Mesenchymal stem cell (in vitro differentiated cells and primary cell): ENCODE data around the gene MTOR.

Experiments used
- DNase-seq: peaks from one replicate; pipeline ENCODE4 v3.0.0-alpha.2; 2013
- H2AFZ ChIP-seq: one replicate; pipeline ENCODE4 v1.6.1; 2013; ENCODE audit warnings: low read depth, mild to moderate bottlenecking, control low read depth, inconsistent platforms, low read length, moderate library complexity
- H2AK5ac ChIP-seq: 2 replicates; pipeline ENCODE4 v1.6.1; 2013; ENCODE audit warnings: low read length, moderate library complexity, mild to moderate bottlenecking, inconsistent platforms; ENCODE audit not compliant: severe bottlenecking
- H2BK120ac ChIP-seq: one replicate; pipeline ENCODE4 v1.6.1; 2013; ENCODE audit warnings: low read depth, mild to moderate bottlenecking, inconsistent platforms, low read length, moderate library complexity
- H2BK12ac ChIP-seq, 2 experiments: one replicate each; pipeline ENCODE4 v1.6.1; 2013; ENCODE audit warnings: inconsistent platforms in 2 of 2, low read length in 2 of 2, mild to moderate bottlenecking in 2 of 2, moderate library complexity in 2 of 2, control low read depth in 1 of 2
- H2BK15ac ChIP-seq: one replicate; pipeline ENCODE4 v1.6.1; 2013; ENCODE audit warnings: mild to moderate bottlenecking, low read depth, inconsistent platforms; ENCODE audit not compliant: poor library complexity, severe bottlenecking
- H2BK5ac ChIP-seq: 2 replicates; pipeline ENCODE4 v1.6.1; 2013; ENCODE audit warnings: low read depth, mild to moderate bottlenecking, low read length, control low read depth, inconsistent platforms; ENCODE audit not compliant: poor library complexity, severe bottlenecking
- H3K14ac ChIP-seq, 2 experiments: one replicate each; pipeline ENCODE4 v1.6.1; 2013; ENCODE audit warnings: inconsistent platforms in 2 of 2, low read length in 2 of 2, control low read depth in 1 of 2, mild to moderate bottlenecking in 1 of 2, moderate library complexity in 1 of 2
- H3K18ac ChIP-seq, 2 experiments: one replicate each; pipeline ENCODE4 v1.6.1; 2013; ENCODE audit warnings: inconsistent platforms in 2 of 2, low read length in 2 of 2, control low read depth in 1 of 2, low read depth in 1 of 2, mild to moderate bottlenecking in 1 of 2
- H3K23ac ChIP-seq, 2 experiments: one replicate each; pipeline ENCODE4 v1.6.1; 2013; ENCODE audit warnings: inconsistent platforms in 2 of 2, low read length in 2 of 2, mild to moderate bottlenecking in 2 of 2, moderate library complexity in 2 of 2, control low read depth in 1 of 2
- H3K27ac ChIP-seq: 2 replicates; pipeline ENCODE4 v1.5.1; 2013; ENCODE audit warnings: mild to moderate bottlenecking, moderate library complexity, low read length, control low read depth, inconsistent platforms; ENCODE audit not compliant: poor library complexity, severe bottlenecking
- H3K27me3 ChIP-seq, 2 experiments: 2 replicates each; pipeline versions ENCODE4 v1.6.1 to v1.7.0; 2013; ENCODE audit warnings: low read length in 2 of 2, mild to moderate bottlenecking in 2 of 2, moderate library complexity in 2 of 2, control low read depth in 1 of 2, inconsistent platforms in 1 of 2; ENCODE audit not compliant: control insufficient read depth in 1 of 2, insufficient read depth in 1 of 2
- H3K36me3 ChIP-seq, 2 experiments: 2 replicates each; pipeline versions ENCODE4 v1.6.1 to v1.7.0; 2013; ENCODE audit warnings: low read length in 2 of 2, control low read depth in 1 of 2, inconsistent platforms in 1 of 2, low read depth in 1 of 2, mild to moderate bottlenecking in 1 of 2; ENCODE audit not compliant: insufficient read depth in 2 of 2, control insufficient read depth in 1 of 2
- H3K4ac ChIP-seq, 2 experiments: one replicate each; pipeline ENCODE4 v1.6.1; 2013; ENCODE audit warnings: inconsistent platforms in 2 of 2, low read length in 2 of 2, mild to moderate bottlenecking in 2 of 2, moderate library complexity in 2 of 2, control low read depth in 1 of 2, low read depth in 1 of 2
- H3K4me1 ChIP-seq: 2 replicates; pipeline ENCODE4 v1.6.1; 2013; ENCODE audit warnings: low read depth, low read length, control low read depth; ENCODE audit not compliant: control insufficient read depth, insufficient read depth
- H3K4me2 ChIP-seq: 2 replicates; pipeline ENCODE4 v1.6.1; 2013; ENCODE audit warnings: low read length, mild to moderate bottlenecking, inconsistent platforms; ENCODE audit not compliant: poor library complexity, severe bottlenecking
- H3K4me3 ChIP-seq, 2 experiments: 2 replicates each; pipeline versions ENCODE4 v1.5.1 to v1.7.0; 2013; ENCODE audit warnings: low read length in 2 of 2, mild to moderate bottlenecking in 2 of 2, control low read depth in 1 of 2, low read depth in 1 of 2; ENCODE audit not compliant: insufficient read depth in 1 of 2
- H3K79me1 ChIP-seq: replicated peaks from 2 replicates; pipeline ENCODE4 v1.6.1; 2013; ENCODE audit warnings: mild to moderate bottlenecking, control low read depth, low read length, inconsistent platforms; ENCODE audit not compliant: poor library complexity, severe bottlenecking
- H3K9ac ChIP-seq: 2 replicates; pipeline ENCODE4 v1.7.0; 2013; ENCODE audit warnings: mild to moderate bottlenecking, low read length, moderate library complexity
- H3K9me3 ChIP-seq: 2 replicates; pipeline ENCODE4 v1.7.0; 2013; ENCODE audit warnings: mild to moderate bottlenecking, low read length; ENCODE audit not compliant: control insufficient read depth
- H4K8ac ChIP-seq: one replicate; pipeline ENCODE4 v1.6.1; 2013; ENCODE audit warnings: inconsistent platforms, mild to moderate bottlenecking, low read length, moderate library complexity
- H4K91ac ChIP-seq: one replicate; pipeline ENCODE4 v1.6.1; 2013; ENCODE audit warnings: mild to moderate bottlenecking, low read length, inconsistent platforms
- WGBS: methylation state at CpG from one replicate; pipeline ENCODE4 v1.1.7; 2013; ENCODE audit warnings: mixed read lengths; 5-methylcytosine and 5-hydroxymethylcytosine counted together

Gene MTOR

DNA sequence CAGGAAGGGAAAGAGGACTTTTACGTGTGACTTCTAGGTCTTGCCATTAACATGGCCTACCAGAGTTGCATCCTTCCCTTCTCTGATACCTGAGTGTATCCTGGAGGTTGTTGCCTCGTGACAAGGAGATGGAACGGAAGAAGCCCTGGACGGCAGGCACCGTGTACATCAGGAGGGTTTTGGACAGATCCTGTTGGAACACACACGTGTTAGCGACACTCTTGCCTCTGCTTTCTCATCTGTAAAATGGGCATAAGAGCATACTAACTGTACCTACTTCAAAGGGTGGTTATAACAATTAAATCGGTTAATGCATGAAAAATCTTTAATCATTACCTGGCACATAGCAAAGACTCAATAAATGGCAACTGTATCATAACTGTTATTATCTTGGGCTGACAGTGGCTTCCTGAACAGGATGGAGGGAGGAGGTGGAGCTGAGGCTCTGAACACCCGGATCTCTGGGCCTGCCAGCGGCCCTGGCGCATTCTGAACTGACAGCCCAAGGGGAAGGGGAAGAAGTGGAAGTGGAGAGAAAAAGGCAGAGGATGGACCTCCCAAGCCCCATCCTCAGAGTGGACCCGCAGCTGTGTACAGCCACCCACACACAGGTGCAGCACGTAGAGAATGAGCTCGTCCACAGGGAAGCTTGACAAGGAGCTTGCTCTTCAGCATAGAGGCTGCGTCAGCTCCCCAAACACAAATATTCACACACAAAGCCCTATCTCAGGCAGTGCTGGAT is 132.5 kb downstream of the MTOR start:
- Histone ChIP-seq H4K91ac (no peak overlapping the region), H3K14ac (no peak overlapping the region), H3K27ac (no peak overlapping the region), H3K23ac (no peak overlapping the region), H3K9ac (no peak overlapping the region), H3K27me3 (no peaks in the 10 kb centered on the region), H3K4me2 (no peak overlapping the region), H3K4me1 (peaks cover 3% of the 10 kb centered on the region), H2BK15ac (no peak overlapping the region), H3K36me3 (peaks cover 68 to 88% of the 10 kb centered on the region in 2 experiments), H3K79me1 (peaks cover 2% of the 10 kb centered on the region), H2AK5ac (no peak overlapping the region), H3K4me3 (no peak overlapping the region), H2BK5ac (no peak overlapping the region), H2BK12ac (no peak overlapping the region), H4K8ac (no peak overlapping the region), H3K9me3 (no peaks in the 10 kb centered on the region), H3K18ac (no peak overlapping the region), H2AFZ (no peak overlapping the region), H2BK120ac (no peak overlapping the region), H3K4ac (no peak overlapping the region)
- DNase-seq = no peak
- 93% methylated on average over 11 of the region's 15 CpGs for WGBS

DNA sequence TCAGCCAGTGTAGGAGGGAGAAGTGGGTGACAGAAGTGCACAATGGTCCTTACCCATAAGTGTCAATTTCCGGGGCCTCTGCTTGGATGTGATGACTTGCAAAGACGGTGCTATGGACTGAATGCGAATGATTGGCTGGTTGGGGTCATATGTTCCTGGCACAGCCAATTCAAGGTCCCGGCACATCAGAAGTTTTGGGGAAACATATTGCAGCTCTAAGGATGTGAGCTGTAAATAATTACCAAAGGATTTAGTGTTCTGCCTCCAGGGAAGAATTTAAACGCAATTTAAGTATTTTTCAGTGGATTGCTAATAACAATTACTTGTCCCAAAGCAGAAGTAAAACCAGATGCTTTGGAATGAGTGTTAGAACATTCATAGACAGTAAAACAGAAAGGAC is 135.8 kb downstream of the MTOR start:
- no peak overlapping the region for H3K4me3 ChIP-seq
- H3K23ac ChIP-seq = no peak overlapping the region
- H3K4me1 ChIP-seq = no peaks in the 10 kb centered on the region
- H3K27me3 ChIP-seq = no peaks in the 10 kb centered on the region
- H3K14ac ChIP-seq = no peak overlapping the region
- H3K4me2 ChIP-seq = no peak overlapping the region
- H2BK120ac ChIP-seq = no peak overlapping the region
- no peak overlapping the region for H3K18ac ChIP-seq
- no peak overlapping the region for H2BK12ac ChIP-seq
- WGBS = 94% methylated on average over 5 of the region's 5 CpGs
- H3K9me3 ChIP-seq = no peaks in the 10 kb centered on the region
- H2AFZ ChIP-seq = no peak overlapping the region
- H3K4ac ChIP-seq = no peak overlapping the region
- no peak overlapping the region for H2BK15ac ChIP-seq
- H3K79me1 ChIP-seq = peaks cover 2% of the 10 kb centered on the region
- H3K36me3 ChIP-seq = peaks cover 84 to 89% of the 10 kb centered on the region in 2 experiments
- H2AK5ac ChIP-seq = no peak overlapping the region
- no peak overlapping the region for H3K9ac ChIP-seq
- H2BK5ac ChIP-seq = no peak overlapping the region
- H4K91ac ChIP-seq = no peak overlapping the region
- H3K27ac ChIP-seq = no peak overlapping the region
- DNase-seq = no peak
- no peak overlapping the region for H4K8ac ChIP-seq

DNA sequence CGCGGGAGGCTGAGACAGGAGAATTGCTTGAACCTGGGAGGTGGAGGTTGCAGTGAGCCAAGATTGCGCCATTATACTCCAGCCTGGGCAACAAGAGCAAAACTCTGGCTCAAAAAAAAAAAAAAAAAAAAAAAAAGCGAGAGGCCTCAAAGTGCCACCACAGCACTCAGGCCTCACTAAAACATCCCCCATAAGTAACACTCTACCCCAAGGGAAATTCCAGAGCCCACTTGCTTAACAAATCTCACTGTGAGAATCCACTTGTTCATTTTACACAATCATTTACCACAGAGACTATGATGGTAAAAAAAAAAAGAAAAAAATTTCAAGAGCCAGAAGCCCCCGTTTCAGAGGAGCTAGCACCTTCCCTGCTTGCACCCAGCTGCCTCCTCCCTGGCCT is 136.4 kb downstream of the MTOR start:
- H2BK120ac ChIP-seq = no peak overlapping the region
- no peak overlapping the region for H3K4me2 ChIP-seq
- 100% methylated on average over 2 of the region's 5 CpGs for WGBS

DNA sequence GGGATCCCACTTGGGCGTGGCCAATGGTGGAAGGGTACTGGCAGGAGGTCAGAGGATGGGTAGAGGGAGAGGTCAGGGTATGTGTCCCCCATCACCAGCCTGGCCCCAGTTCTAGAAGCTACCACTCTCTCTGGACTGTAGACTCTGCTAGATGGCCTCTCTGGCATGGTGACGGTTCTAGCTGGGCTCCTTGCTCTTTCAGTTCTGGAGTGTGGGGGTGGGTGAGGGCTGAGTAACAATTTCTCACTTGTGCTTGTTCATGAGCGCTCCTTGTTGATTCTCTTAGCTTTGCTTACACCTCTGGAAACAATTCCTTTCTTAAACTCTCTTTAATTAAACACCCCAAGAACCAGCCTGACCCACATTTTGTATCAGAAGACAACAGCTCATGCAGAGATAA is 137.4 kb downstream of the MTOR start:
- H2BK12ac ChIP-seq = no peak overlapping the region
- WGBS = 93% methylated on average over 3 of the region's 3 CpGs

More for the DNA sequence above, 136.4 kb downstream of the MTOR start:
- Histone ChIP-seq H3K14ac (no peak overlapping the region), H3K23ac (no peak overlapping the region), H2AK5ac (no peak overlapping the region), H3K9ac (no peak overlapping the region), H4K91ac (no peak overlapping the region), H3K4ac (no peak overlapping the region), H3K27ac (no peak overlapping the region), H2AFZ (no peak overlapping the region), H3K4me1 (no peaks in the 10 kb centered on the region), H2BK15ac (no peak overlapping the region), H3K18ac (no peak overlapping the region), H3K79me1 (no peaks in the 10 kb centered on the region), H4K8ac (no peak overlapping the region), H3K9me3 (no peaks in the 10 kb centered on the region), H3K27me3 (no peaks in the 10 kb centered on the region), H2BK12ac (no peak overlapping the region), H3K36me3 (peaks cover 82 to 89% of the 10 kb centered on the region in 2 experiments), H3K4me3 (no peak overlapping the region), H2BK5ac (no peak overlapping the region)
- no peak for DNase-seq

More for the DNA sequence above, 137.4 kb downstream of the MTOR start:
- no peak overlapping the region for H2BK5ac ChIP-seq
- H3K4ac ChIP-seq = no peak overlapping the region
- H3K9me3 ChIP-seq = no peaks in the 10 kb centered on the region
- no peak overlapping the region for H4K8ac ChIP-seq
- no peak overlapping the region for H3K4me2 ChIP-seq
- no peak overlapping the region for H3K9ac ChIP-seq
- H2BK15ac ChIP-seq = no peak overlapping the region
- H3K4me3 ChIP-seq = no peak overlapping the region
- no peak overlapping the region for H3K27ac ChIP-seq
- no peaks in the 10 kb centered on the region for H3K4me1 ChIP-seq
- no peak for DNase-seq
- no peak overlapping the region for H2BK120ac ChIP-seq
- no peaks in the 10 kb centered on the region for H3K27me3 ChIP-seq
- H3K36me3 ChIP-seq = peaks cover 76 to 82% of the 10 kb centered on the region in 2 experiments
- no peak overlapping the region for H3K14ac ChIP-seq
- no peak overlapping the region for H3K18ac ChIP-seq
- H3K79me1 ChIP-seq = no peaks in the 10 kb centered on the region
- no peak overlapping the region for H2AFZ ChIP-seq
- no peak overlapping the region for H2AK5ac ChIP-seq
- H4K91ac ChIP-seq = no peak overlapping the region
- no peak overlapping the region for H3K23ac ChIP-seq
